Measurements from ENCODE around the gene TNNT3. TPM values are rescaled to one million over a fixed set of nuclear protein-coding genes. Genes with fewer than 3 reads are reported as not detected.
"Not testable (repeated sequence)": the region's sequence is repeated elsewhere in the genome, so short reads cannot be mapped to it uniquely, and the experiment has no call there.

The TNNT3 gene
- total and polyA plus RNA-seq, 9 donors, result 2,869 to 9,783 (median 6,353) TPM

- H3K27me3 ChIP-seq (ENCODE audit: control insufficient read depth, insufficient read depth, low read length), result no peaks in the 10 kb centered on the region
- no peak overlapping the region for H3K4me3 ChIP-seq (ENCODE audit: low read length)
- peak overlapping the region; percentile 59 for H3K27ac ChIP-seq (ENCODE audit: low read length)
- WGBS (ENCODE audit: insufficient coverage), result 79% methylated on average over 25 of the region's 33 CpGs
- H3K4me1 ChIP-seq (ENCODE audit: control insufficient read depth, insufficient read depth, low read length), result peaks cover 70% of the 10 kb centered on the region
- no peak for DNase-seq
- H3K9me3 ChIP-seq (replicated peaks; ENCODE audit: control insufficient read depth, low read depth, low read length), result no peaks in the 10 kb centered on the region
- H3K36me3 ChIP-seq (ENCODE audit: control insufficient read depth, insufficient read depth, low read length), result peaks cover 66% of the 10 kb centered on the region
Observed at GRCh38 chr11:1935156-1936071, 15.9 kb downstream of the TNNT3 start.

DNA sequence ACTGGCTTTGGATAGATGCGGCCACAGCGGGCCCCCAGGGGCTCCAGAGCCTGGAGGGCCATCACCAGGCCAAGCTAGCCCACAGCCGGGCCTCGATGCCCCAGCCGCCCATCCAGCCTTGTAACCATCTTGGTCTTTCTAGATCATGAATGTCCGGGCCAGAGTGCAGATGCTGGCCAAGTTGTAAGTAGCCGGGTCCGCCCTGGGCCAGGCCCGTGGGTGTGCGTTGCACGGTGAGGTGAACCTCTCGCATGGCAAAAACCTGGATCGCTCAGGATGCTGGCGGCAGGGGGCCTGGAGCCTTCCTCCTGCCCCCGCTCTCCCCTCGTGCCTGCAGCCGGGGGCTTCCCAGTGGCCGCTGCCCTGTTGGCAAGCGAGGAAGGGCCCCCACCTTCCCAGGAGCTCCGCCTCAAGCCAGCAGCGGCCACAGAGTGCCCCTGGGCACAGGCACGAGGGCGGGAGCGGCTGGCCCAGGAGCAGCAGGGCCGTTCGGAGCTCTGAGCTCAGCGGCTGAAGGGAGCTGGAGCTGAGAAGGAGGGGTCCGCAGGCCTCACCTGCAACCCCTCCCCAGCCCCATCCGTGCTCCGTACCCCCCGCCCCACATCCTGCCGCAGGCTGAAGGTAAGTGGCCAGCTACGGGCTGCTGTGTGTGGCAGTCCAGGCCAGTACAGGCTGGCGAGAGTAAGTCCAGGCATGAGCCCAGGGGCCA is 16.7 kb downstream of the TNNT3 start:
- H3K4me1 ChIP-seq (ENCODE audit: control insufficient read depth, insufficient read depth, low read length), result peaks cover 63% of the 10 kb centered on the region
- no peaks in the 10 kb centered on the region for H3K9me3 ChIP-seq (replicated peaks; ENCODE audit: control insufficient read depth, low read depth, low read length)
- H3K27me3 ChIP-seq (ENCODE audit: control insufficient read depth, insufficient read depth, low read length), result no peaks in the 10 kb centered on the region
- whole genome bisulfite sequencing (ENCODE audit: insufficient coverage), result 86% methylated on average over 27 of the region's 34 CpGs
- peaks cover 66% of the 10 kb centered on the region for H3K36me3 ChIP-seq (ENCODE audit: control insufficient read depth, insufficient read depth, low read length)
- H3K4me3 ChIP-seq (ENCODE audit: low read length), result no peak overlapping the region
- DNase-seq, result no peak
- peak overlapping the region; percentile 89 for H3K27ac ChIP-seq (ENCODE audit: low read length)

GRCh38 chr11:1936781-1937615 is 17.5 kb downstream of the TNNT3 start:
- peaks cover 60% of the 10 kb centered on the region for H3K4me1 ChIP-seq (ENCODE audit: control insufficient read depth, insufficient read depth, low read length)
- no peak for DNase-seq
- peak overlapping the region; percentile 89 for H3K27ac ChIP-seq (ENCODE audit: low read length)

GRCh38 chr11:1937616-1938342 is 18.3 kb downstream of the TNNT3 start:
- DNase-seq, result no peak
- Histone ChIP-seq H3K4me3 (ENCODE audit: low read length) (no peak overlapping the region), H3K4me1 (ENCODE audit: control insufficient read depth, insufficient read depth, low read length) (peaks cover 61% of the 10 kb centered on the region), H3K27ac (ENCODE audit: low read length) (peak overlapping the region; percentile 89), H3K27me3 (ENCODE audit: control insufficient read depth, insufficient read depth, low read length) (no peaks in the 10 kb centered on the region), H3K36me3 (ENCODE audit: control insufficient read depth, insufficient read depth, low read length) (peaks cover 55% of the 10 kb centered on the region), H3K9me3 (replicated peaks; ENCODE audit: control insufficient read depth, low read depth, low read length) (no peaks in the 10 kb centered on the region)
- WGBS (ENCODE audit: insufficient coverage), result 79% methylated on average over 31 of the region's 35 CpGs

More at GRCh38 chr11:1936781-1937615, 17.5 kb downstream of the TNNT3 start:
- H3K9me3 ChIP-seq (replicated peaks; ENCODE audit: control insufficient read depth, low read depth, low read length), result no peaks in the 10 kb centered on the region
- H3K27me3 ChIP-seq (ENCODE audit: control insufficient read depth, insufficient read depth, low read length), result no peaks in the 10 kb centered on the region
- H3K36me3 ChIP-seq (ENCODE audit: control insufficient read depth, insufficient read depth, low read length), result peaks cover 63% of the 10 kb centered on the region
- no peak overlapping the region for H3K4me3 ChIP-seq (ENCODE audit: low read length)
- WGBS (ENCODE audit: insufficient coverage), result 83% methylated on average over 33 of the region's 34 CpGs

DNA sequence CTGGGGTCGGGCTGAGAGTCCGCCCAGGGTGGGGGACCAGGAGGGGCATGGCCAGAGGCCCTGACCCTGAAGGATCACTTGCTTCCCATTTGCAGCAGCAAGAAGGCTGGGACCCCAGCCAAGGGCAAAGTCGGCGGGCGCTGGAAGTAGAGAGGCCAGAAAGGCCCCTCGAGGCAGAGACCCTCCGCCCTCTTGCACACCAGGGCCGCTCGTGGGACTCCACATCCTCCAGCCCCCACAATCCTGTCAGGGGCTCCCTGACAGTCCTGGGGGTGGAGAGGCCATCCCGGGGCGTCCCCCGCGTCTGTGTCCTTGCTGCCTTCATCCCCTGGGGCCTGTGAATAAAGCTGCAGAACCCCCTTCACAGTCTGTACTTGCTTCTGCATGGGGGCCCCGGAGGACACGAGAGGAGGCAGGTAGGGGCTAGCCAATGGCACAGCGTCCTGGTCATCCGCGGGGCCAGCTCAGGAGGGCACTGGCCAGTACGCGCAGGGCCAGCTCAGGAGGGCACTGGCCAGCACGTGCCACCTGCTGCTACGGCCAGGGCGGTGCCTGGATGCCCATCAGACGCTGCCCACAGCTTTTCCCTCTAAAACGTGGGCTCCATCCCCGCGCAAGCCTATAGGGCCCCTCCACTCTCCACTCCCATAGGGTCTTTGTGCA is 19.0 kb downstream of the TNNT3 start:
- no peaks in the 10 kb centered on the region for H3K9me3 ChIP-seq (replicated peaks; ENCODE audit: control insufficient read depth, low read depth, low read length)
- peak overlapping the region; percentile 89 for H3K27ac ChIP-seq (ENCODE audit: low read length)
- H3K27me3 ChIP-seq (ENCODE audit: control insufficient read depth, insufficient read depth, low read length), result no peaks in the 10 kb centered on the region
- no peak overlapping the region for H3K4me3 ChIP-seq (ENCODE audit: low read length)
- 55% methylated on average over 19 of the region's 27 CpGs for WGBS (ENCODE audit: insufficient coverage)
- peaks cover 50% of the 10 kb centered on the region for H3K36me3 ChIP-seq (ENCODE audit: control insufficient read depth, insufficient read depth, low read length)
- DNase-seq, result no peak
- peaks cover 58% of the 10 kb centered on the region for H3K4me1 ChIP-seq (ENCODE audit: control insufficient read depth, insufficient read depth, low read length)

- Histone ChIP-seq H3K4me1 (ENCODE audit: control insufficient read depth, insufficient read depth, low read length) (peaks cover 60% of the 10 kb centered on the region), H3K4me3 (ENCODE audit: low read length) (no peak overlapping the region), H3K27me3 (ENCODE audit: control insufficient read depth, insufficient read depth, low read length) (no peaks in the 10 kb centered on the region), H3K36me3 (ENCODE audit: control insufficient read depth, insufficient read depth, low read length) (peaks cover 43% of the 10 kb centered on the region), H3K9me3 (replicated peaks; ENCODE audit: control insufficient read depth, low read depth, low read length) (no peaks in the 10 kb centered on the region), H3K27ac (ENCODE audit: low read length) (peak overlapping the region; percentile 89)
- peak; percentile 94 for DNase-seq
- WGBS (ENCODE audit: insufficient coverage), result 13% methylated on average over 18 of the region's 23 CpGs
Observed at GRCh38 chr11:1939006-1939625, 19.6 kb downstream of the TNNT3 start.

- not testable (repeated sequence) for H3K9me3 ChIP-seq (replicated peaks; ENCODE audit: control insufficient read depth, low read depth, low read length); H3K4me3 ChIP-seq (ENCODE audit: low read length); H3K27me3 ChIP-seq (ENCODE audit: control insufficient read depth, insufficient read depth, low read length); DNase-seq
- peaks cover 59% of the 10 kb centered on the region for H3K4me1 ChIP-seq (ENCODE audit: control insufficient read depth, insufficient read depth, low read length)
- 40% methylated on average over 1 of the region's 1 CpG for WGBS (ENCODE audit: insufficient coverage)
- peaks cover 36% of the 10 kb centered on the region for H3K36me3 ChIP-seq (ENCODE audit: control insufficient read depth, insufficient read depth, low read length)
- peak overlapping the region; percentile 89 for H3K27ac ChIP-seq (ENCODE audit: low read length)
Observed at GRCh38 chr11:1939788-1940187, 20.3 kb downstream of the TNNT3 start.

DNA sequence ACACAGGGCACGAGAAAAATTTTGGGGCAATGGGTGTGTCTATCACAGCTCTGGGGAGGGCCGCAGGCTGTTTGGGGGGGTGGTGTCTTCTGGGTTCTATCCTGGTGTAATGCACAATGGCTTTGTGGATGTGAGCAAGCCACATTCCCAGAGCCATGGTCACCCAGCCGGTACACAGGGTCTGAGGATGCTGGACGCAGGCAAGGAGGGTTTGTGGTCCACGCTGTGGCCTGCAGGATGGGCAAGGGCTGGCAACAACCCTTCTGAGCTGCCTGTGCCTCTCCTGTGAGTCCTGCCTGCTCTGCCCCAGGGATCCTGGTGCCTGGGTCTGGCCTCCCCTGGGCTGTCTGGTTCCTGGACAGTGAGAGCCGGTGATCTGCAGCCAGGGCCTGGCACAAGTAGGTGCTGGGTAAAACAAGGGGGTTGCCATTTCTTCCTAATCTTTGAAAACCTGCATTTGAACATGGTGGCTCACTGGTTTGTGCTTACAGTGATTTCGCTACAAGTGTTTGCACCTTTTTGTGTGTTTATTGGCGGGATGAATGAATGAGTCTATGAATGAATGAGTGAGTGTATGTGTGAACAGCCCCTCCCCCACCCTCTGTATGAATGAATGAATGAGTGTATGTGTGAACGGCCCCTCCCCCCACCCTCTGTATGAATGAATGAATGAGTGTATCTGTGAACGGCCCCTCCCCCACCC is 23.2 kb downstream of the TNNT3 start:
- peaks cover 8% of the 10 kb centered on the region for H3K36me3 ChIP-seq (ENCODE audit: control insufficient read depth, insufficient read depth, low read length)
- no peak for DNase-seq
- H3K4me3 ChIP-seq (ENCODE audit: low read length), result no peak overlapping the region
- no peaks in the 10 kb centered on the region for H3K9me3 ChIP-seq (replicated peaks; ENCODE audit: control insufficient read depth, low read depth, low read length)
- H3K27ac ChIP-seq (ENCODE audit: low read length), result peak overlapping the region; percentile 47
- WGBS (ENCODE audit: insufficient coverage), result 84% methylated on average over 5 of the region's 10 CpGs
- peaks cover 37% of the 10 kb centered on the region for H3K4me1 ChIP-seq (ENCODE audit: control insufficient read depth, insufficient read depth, low read length)
- H3K27me3 ChIP-seq (ENCODE audit: control insufficient read depth, insufficient read depth, low read length), result no peaks in the 10 kb centered on the region
